Small intestine (tissue), 16 donors: Measurements from ENCODE around the gene RGS16. TPM values are rescaled to one million over a fixed set of nuclear protein-coding genes. Genes with fewer than 3 reads are reported as not detected.

ENCODE experiments used
- DNase-seq, 2 donors: peaks; one replicate each; pipeline versions ENCODE4 v3.0.0 to v3.0.0-alpha.2; 2013
- FAIRE-seq: peaks from 2 replicates; lab custom pipeline; 2012; peaks lifted over from hg19 to GRCh38; lab: Jason Lieb, UNC
- H3K27ac ChIP-seq, 3 donors: one replicate each; pipeline ENCODE4 v1.5.1; 2013; ENCODE audit warnings: low read length in 2 of 3, mild to moderate bottlenecking in 2 of 3, control low read depth in 1 of 3, inconsistent platforms in 1 of 3, low read depth in 1 of 3, moderate library complexity in 1 of 3
- H3K27me3 ChIP-seq, 3 donors: one replicate each; pipeline ENCODE4 v1.6.1; 2013; ENCODE audit warnings: low read length in 3 of 3, inconsistent platforms in 1 of 3; ENCODE audit not compliant: control insufficient read depth in 3 of 3, insufficient read depth in 3 of 3
- H3K36me3 ChIP-seq, 3 donors: one replicate each; pipeline ENCODE4 v1.6.1; 2013; ENCODE audit warnings: low read length in 3 of 3, inconsistent platforms in 1 of 3, low read depth in 1 of 3, mild to moderate bottlenecking in 1 of 3, moderate library complexity in 1 of 3; ENCODE audit not compliant: control insufficient read depth in 3 of 3, insufficient read depth in 2 of 3
- H3K4me1 ChIP-seq, 3 donors: one replicate each; pipeline ENCODE4 v1.6.1; 2013; ENCODE audit warnings: low read length in 2 of 3, inconsistent platforms in 1 of 3, low read depth in 1 of 3, mild to moderate bottlenecking in 1 of 3, moderate library complexity in 1 of 3; ENCODE audit not compliant: control insufficient read depth in 3 of 3, insufficient read depth in 2 of 3
- H3K4me3 ChIP-seq, 3 donors: one replicate each; pipeline ENCODE4 v1.5.1; 2013; ENCODE audit warnings: low read length in 3 of 3, control low read depth in 1 of 3, inconsistent platforms in 1 of 3, low read depth in 1 of 3, mild to moderate bottlenecking in 1 of 3, moderate library complexity in 1 of 3
- H3K9me3 ChIP-seq, 2 donors: one replicate each; pipeline ENCODE4 v1.6.1; 2013; ENCODE audit warnings: low read depth in 1 of 2, low read length in 1 of 2; ENCODE audit not compliant: control insufficient read depth in 2 of 2, insufficient read depth in 1 of 2
- WGBS, 3 donors: extraction: QIAGEN DNeasy Blood & Tissue Kit; methylation state at CpG; one replicate each; pipeline ENCODE4 v1.1.7; 2013; 5-methylcytosine and 5-hydroxymethylcytosine counted together
- long read RNA-seq, 10 donors: transcript quantifications; one replicate each; lab custom pipeline, GENCODE V29; 2026
- polyA plus RNA-seq, 4 donors: library from polyadenylated mRNA; stranded (reverse) in 3 of 4; unstranded in 1 of 4; fragments of 200-250 nt in 3 of 4; fragments of 120-200 nt in 1 of 4; gene quantifications; one replicate each; pipeline versions ENCODE4 v1.2.1 to v1.2.3, GENCODE V29; 2013
- donor health status: healthy with polysubstance abuse.
- donor health status: control.
- donor health status: control.
- donor health status: Bipolar disorder and iron deficiency.
- donor health status: healthy.

Gene RGS16
- 1 to 10 TPM in 2 of 4 donors, under 1 TPM in 2; 0.27 to 2.8 (median 0.88) TPM for polyA plus RNA-seq
- long read RNA-seq, donor 1: 0 reads
- long read RNA-seq, donor 2: 0 reads
- long read RNA-seq, donor 3, partial matches to known transcripts: 0 of 1 reads
- long read RNA-seq, donor 3, other reads (novel, unspliced or antisense): 0 of 1 reads
- long read RNA-seq, donor 4: 0 reads
- long read RNA-seq, donor 5, partial matches to known transcripts: 0 of 1 reads
- long read RNA-seq, donor 5, other reads (novel, unspliced or antisense): 0 of 1 reads
- long read RNA-seq, donor 6: 0 reads
- long read RNA-seq, donor 7: 0 reads
- long read RNA-seq, donor 8, partial matches to known transcripts: 0 of 1 reads
- long read RNA-seq, donor 8, other reads (novel, unspliced or antisense): 0 of 1 reads
- long read RNA-seq, donor 9: 0 reads
- long read RNA-seq, donor 10, partial matches to known transcripts: 0 of 1 reads
- long read RNA-seq, donor 10, other reads (novel, unspliced or antisense): 0 of 1 reads

GRCh38 chr1:182604175-182605164 is at the start of gene RGS16:
Gene RGS16 (minus strand): TSS chr1:182604389. CDS start chr1:182604259, 130 bp downstream.
- 3 to 5% (median 4%) methylated on average over 39 to 44 of the region's 44 CpGs for WGBS, 3 donors
- H3K9me3 ChIP-seq: no peaks in the 10 kb centered on the region
- FAIRE-seq: no peak
- peak within 1 kb of the TSS in 1 of 3 donors; percentile 18 for H3K27ac ChIP-seq
- H3K4me3 ChIP-seq: peak within 1 kb of the TSS in 2 of 3 donors; percentile 38 to 41
- H3K27me3 ChIP-seq: peaks cover 0 to 36% (median 0%) of the 10 kb centered on the region in 3 donors
- peaks cover 0 to 3% (median 0%) of the 10 kb centered on the region in 3 donors for H3K36me3 ChIP-seq
- H3K4me1 ChIP-seq: peaks cover 0 to 9% (median 0%) of the 10 kb centered on the region in 3 donors
- DNase-seq: peak; percentile 91 to 93

GRCh38 chr1:182653986-182654385 is 49.8 kb upstream of the RGS16 start:
- Histone ChIP-seq H3K27ac (no peak overlapping the region), H3K4me1 (no peaks in the 10 kb centered on the region), H3K9me3 (no peaks in the 10 kb centered on the region), H3K4me3 (no peak overlapping the region), H3K36me3 (no peaks in the 10 kb centered on the region), H3K27me3 (no peaks in the 10 kb centered on the region)
- DNase-seq: no peak
- 74 to 100% (median 98%) methylated on average over 2 of the region's 2 CpGs for WGBS, 3 donors
- FAIRE-seq: no peak

- Histone ChIP-seq H3K4me3 (no peak overlapping the region), H3K27ac (no peak overlapping the region), H3K36me3 (no peaks in the 10 kb centered on the region), H3K9me3 (no peaks in the 10 kb centered on the region), H3K27me3 (no peaks in the 10 kb centered on the region), H3K4me1 (no peaks in the 10 kb centered on the region)
- no peak for FAIRE-seq
- no peak for DNase-seq
- 61 to 77% (median 74%) methylated on average over 3 of the region's 3 CpGs for WGBS, 3 donors
Observed at GRCh38 chr1:182652933-182653332, 48.7 kb upstream of the RGS16 start.

- Histone ChIP-seq H3K27ac (no peak overlapping the region), H3K27me3 (no peaks in the 10 kb centered on the region), H3K36me3 (no peaks in the 10 kb centered on the region), H3K4me1 (no peaks in the 10 kb centered on the region), H3K4me3 (no peak overlapping the region), H3K9me3 (no peaks in the 10 kb centered on the region)
- DNase-seq (no peak), FAIRE-seq (no peak)
- WGBS, 3 donors: 63 to 81% (median 80%) methylated on average over 3 of the region's 3 CpGs
Observed at GRCh38 chr1:182651339-182651724, 47.1 kb upstream of the RGS16 start.

- Histone ChIP-seq H3K36me3 (no peaks in the 10 kb centered on the region), H3K27ac (no peak overlapping the region), H3K27me3 (no peaks in the 10 kb centered on the region), H3K9me3 (no peaks in the 10 kb centered on the region), H3K4me3 (no peak overlapping the region), H3K4me1 (no peaks in the 10 kb centered on the region)
- 70 to 80% (median 74%) methylated on average over 6 of the region's 6 CpGs for WGBS, 3 donors
- DNase-seq (no peak), FAIRE-seq (no peak)
Observed at GRCh38 chr1:182650678-182651338, 46.6 kb upstream of the RGS16 start.

- no peaks in the 10 kb centered on the region for H3K27me3 ChIP-seq
- DNase-seq (no peak), FAIRE-seq (no peak)
- H3K27ac ChIP-seq: no peak overlapping the region
- no peak overlapping the region for H3K4me3 ChIP-seq
- no peaks in the 10 kb centered on the region for H3K9me3 ChIP-seq
- H3K4me1 ChIP-seq: no peaks in the 10 kb centered on the region
- 75 to 93% (median 90%) methylated on average over 7 of the region's 7 CpGs for WGBS, 3 donors
- no peaks in the 10 kb centered on the region for H3K36me3 ChIP-seq
Observed at GRCh38 chr1:182649041-182649440, 44.9 kb upstream of the RGS16 start.

- Histone ChIP-seq H3K27me3 (no peaks in the 10 kb centered on the region), H3K36me3 (no peaks in the 10 kb centered on the region), H3K4me3 (no peak overlapping the region), H3K4me1 (no peaks in the 10 kb centered on the region), H3K9me3 (no peaks in the 10 kb centered on the region), H3K27ac (no peak overlapping the region)
- DNase-seq (no peak), FAIRE-seq (no peak)
- WGBS, 3 donors: 7 to 50% (median 41%) methylated on average over 2 of the region's 2 CpGs
Observed at GRCh38 chr1:182646739-182647138, 42.5 kb upstream of the RGS16 start.

- H3K27ac ChIP-seq: no peak overlapping the region
- no peak for FAIRE-seq
- DNase-seq: no peak
- no peaks in the 10 kb centered on the region for H3K4me1 ChIP-seq
- H3K36me3 ChIP-seq: no peaks in the 10 kb centered on the region
- H3K9me3 ChIP-seq: no peaks in the 10 kb centered on the region
- 71 to 82% (median 77%) methylated on average over 4 of the region's 4 CpGs for WGBS, 3 donors
- no peak overlapping the region for H3K4me3 ChIP-seq
- no peaks in the 10 kb centered on the region for H3K27me3 ChIP-seq
Observed at GRCh38 chr1:182644886-182645285, 40.7 kb upstream of the RGS16 start.
